K562 (cell line): ENCODE data around the gene PRR29. TPM values are rescaled to one million over a fixed set of nuclear protein-coding genes. Genes with fewer than 3 reads are reported as not detected.

Experiments
- ATAC-seq: fragments of 200-7000 bp; cut with Tn5 transposase; 3 replicates; pipeline ENCODE4 v1.9.1; 2020; ENCODE audit warnings: moderate library complexity
- BruUV-seq: library from RNA; stranded (reverse); fragments of 400-500 nt; replicated peaks from 2 replicates; lab custom pipeline; 2021; lab: Mats Ljungman, UMichigan
- CTCF ChIA-PET: fragments of 300-600 bp; formaldehyde crosslinking; extraction: SDS; loops from one replicate; lab custom pipeline; 2021; ENCODE audit warnings: low intra/inter-chr PET ratio; lab: Yijun Ruan, JAX
- POLR2A ChIA-PET: fragments of 300-600, 350-650 bp; sonication (Branson Sonifier 250); formaldehyde crosslinking; extraction: SDS; loops from one replicate; lab custom pipeline; 2021; ENCODE audit warnings: antibody characterized with exemption, inconsistent platforms; lab: Yijun Ruan, JAX
- DNase-seq, 4 experiments: peaks; one replicate each; pipeline versions ENCODE4 v3.0.0 to v3.0.0-alpha.2; 2011 to 2018; ENCODE audit warnings: low spot score in 3 of 4, mixed read lengths in 3 of 4; ENCODE audit errors: extremely low read depth in 1 of 4
- FAIRE-seq: peaks from 2 replicates; lab custom pipeline; 2011; peaks lifted over from hg19 to GRCh38; lab: Jason Lieb, UNC
- H2AFZ ChIP-seq: 2 replicates; pipeline ENCODE4 v1.6.0; 2011; ENCODE audit warnings: low read depth, low read length, control low read depth, inconsistent platforms
- H3K27ac ChIP-seq: fragments of 200-600 bp; 3 replicates; pipeline ENCODE4 v1.8.0; 2011; ENCODE audit warnings: low read depth, mild to moderate bottlenecking, control low read depth, inconsistent platforms, low read length, moderate library complexity, mixed read lengths; ENCODE audit errors: extremely low read depth
- H3K27me3 ChIP-seq, 2 experiments: fragments of 300-600 bp in 1 of 2; 2 replicates in 1 of 2; 3 replicates in 1 of 2; pipeline versions ENCODE4 v1.6.0 to v1.8.0; 2011; ENCODE audit warnings: inconsistent platforms in 2 of 2, low read length in 2 of 2, mild to moderate bottlenecking in 1 of 2, mixed read lengths in 1 of 2, moderate library complexity in 1 of 2; ENCODE audit not compliant: control insufficient read depth in 2 of 2, insufficient read depth in 2 of 2
- H3K36me3 ChIP-seq: fragments of 300-600 bp; 3 replicates; pipeline ENCODE4 v1.8.0; 2011; ENCODE audit warnings: mild to moderate bottlenecking, low read length, inconsistent platforms; ENCODE audit not compliant: control insufficient read depth, insufficient read depth
- H3K4me1 ChIP-seq, 2 experiments: fragments of 200-600 bp in 1 of 2; replicated peaks in 1 of 2; 2 replicates in 1 of 2; 3 replicates in 1 of 2; pipeline versions ENCODE4 v1.5.1 to v1.8.0; 2011; ENCODE audit warnings: inconsistent platforms in 2 of 2, low read length in 2 of 2, mild to moderate bottlenecking in 1 of 2, mixed read lengths in 1 of 2, moderate library complexity in 1 of 2; ENCODE audit not compliant: control insufficient read depth in 2 of 2, insufficient read depth in 2 of 2
- H3K4me2 ChIP-seq: 2 replicates; pipeline ENCODE4 v1.6.1; 2011; ENCODE audit warnings: low read length, control low read depth, inconsistent platforms, mixed read lengths; ENCODE audit not compliant: insufficient read depth
- H3K4me3 ChIP-seq: fragments of 200-600 bp; sonication (generic), shearing (Covaris generic); 2 replicates; pipeline ENCODE4 v1.5.1; 2016; ENCODE audit warnings: control low read depth, inconsistent platforms
- H3K79me2 ChIP-seq: fragments of 200-600 bp; 3 replicates; pipeline ENCODE4 v1.8.0; 2011; ENCODE audit warnings: low read length, inconsistent platforms; ENCODE audit not compliant: control insufficient read depth, insufficient read depth
- H3K9ac ChIP-seq, 2 experiments: 2 replicates each; pipeline versions ENCODE4 v1.6.0 to v1.6.1; 2011; ENCODE audit warnings: low read depth in 2 of 2, low read length in 2 of 2, control low read depth in 1 of 2, inconsistent platforms in 1 of 2, mild to moderate bottlenecking in 1 of 2, mixed read lengths in 1 of 2; ENCODE audit not compliant: insufficient read depth in 1 of 2
- H3K9me1 ChIP-seq: one replicate; pipeline ENCODE4 v1.6.0; 2011; ENCODE audit warnings: inconsistent platforms, mild to moderate bottlenecking, low read length, moderate library complexity; ENCODE audit not compliant: control insufficient read depth, insufficient read depth
- H3K9me3 ChIP-seq: replicated peaks from 2 replicates; pipeline ENCODE4 v1.5.1; 2011; ENCODE audit warnings: low read depth, low read length, inconsistent platforms; ENCODE audit not compliant: control insufficient read depth, insufficient read depth
- H4K20me1 ChIP-seq: replicated peaks from 2 replicates; pipeline ENCODE4 v1.6.1; 2011; ENCODE audit warnings: low read length, inconsistent platforms, mixed read lengths; ENCODE audit not compliant: control insufficient read depth, insufficient read depth
- ARID4B ChIP-seq: sonication (generic); formaldehyde crosslinking; IDR thresholded peaks from 2 replicates; pipeline ENCODE4 v1.8.0; 2022; ENCODE audit warnings: mild to moderate bottlenecking, missing genetic modification reagents
- HNRNPH1 ChIP-seq: fragments of 200-400 bp; formaldehyde crosslinking; optimal IDR thresholded peaks from 2 replicates; pipeline ENCODE3; 2017; ENCODE audit warnings: low read depth, mild to moderate bottlenecking, low read length, moderate library complexity
- MAZ ChIP-seq, 2 experiments: fragments of 450-650 bp in 1 of 2; sonication (generic) in 1 of 2; formaldehyde crosslinking; IDR thresholded peaks in 1 of 2; conservative IDR thresholded peaks in 1 of 2; 2 replicates each; pipeline versions ENCODE4 v1.4.0 to v1.5.0; 2020; ENCODE audit warnings: mild to moderate bottlenecking in 1 of 2, missing genetic modification reagents in 1 of 2
- POLR2G ChIP-seq: fragments of 200-400 bp; formaldehyde crosslinking; IDR thresholded peaks from 2 replicates; pipeline ENCODE4 v1.6.1; 2017; ENCODE audit warnings: low read depth, mild to moderate bottlenecking, antibody characterized with exemption, low read length, moderate library complexity
- PTBP1 ChIP-seq: fragments of 200-400 bp; formaldehyde crosslinking; IDR thresholded peaks from 2 replicates; pipeline ENCODE4 v1.6.1; 2017; ENCODE audit warnings: low read depth, low read length
- RBFOX2 ChIP-seq: fragments of 200-400 bp; formaldehyde crosslinking; IDR thresholded peaks from 2 replicates; pipeline ENCODE4 v1.6.1; 2017; ENCODE audit warnings: low read depth, mild to moderate bottlenecking, low read length, moderate library complexity
- STAG1 ChIP-seq: sonication (generic); formaldehyde crosslinking; IDR thresholded peaks from 2 replicates; pipeline ENCODE4 v1.5.0; 2020; ENCODE audit warnings: missing genetic modification reagents, borderline replicate concordance
- XRCC3 ChIP-seq: fragments of 450-650 bp; IDR thresholded peaks from 2 replicates; pipeline ENCODE4 v1.6.1; 2017; ENCODE audit warnings: mild to moderate bottlenecking, moderate library complexity
- ZNF146 ChIP-seq: IDR thresholded peaks from one replicate; pipeline ENCODE4 v1.6.1; 2018; ENCODE audit warnings: missing compliant biosample characterization; ENCODE audit not compliant: unreplicated experiment
- whole genome bisulfite sequencing: fragments of 100-300 bp; shearing (Covaris generic); methylation state at CpG from one replicate; pipeline ENCODE4 v1.1.6; 2016; ENCODE audit warnings: low coverage, mixed read lengths; ENCODE audit not compliant: insufficient coverage; ENCODE audit errors: missing lambda C conversion rate; 5-methylcytosine and 5-hydroxymethylcytosine counted together
- in situ Hi-C: fragments of 300-500 bp; cut with MboI; formaldehyde crosslinking; loops from 4 replicates; pipeline ENCODE4 v1.15.0; 2018; ENCODE audit warnings: inconsistent platforms, mixed read lengths
- intact Hi-C: fragments of 100-400 bp; cut with micrococcal nuclease; formaldehyde crosslinking; loops from 2 replicates; pipeline ENCODE4 v1.14.2; 2022
- polyA plus RNA-seq, 8 experiments: library from polyadenylated mRNA; depleted of rRNA in 4 of 8; stranded (reverse) in 5 of 8; unstranded in 3 of 8; fragments of >200 nt; fragmentation: Nextera tagmentation in 2 of 8; fragmentation: Illumina TruSeq in 1 of 8; extraction: Ambion mirVana in 2 of 8; extraction: Trizol in 1 of 8; gene quantifications; 2 replicates each; pipeline versions ENCODE4 v1.2.1 to v1.2.3, GENCODE V29; 2011 to 2014; ENCODE audit warnings: inconsistent platforms in 1 of 8, missing spikeins in 1 of 8
- total RNA-seq, 7 experiments: library from RNA; depleted of rRNA in 6 of 7; stranded (reverse); fragments of >200 nt in 6 of 7; fragmentation: Illumina TruSeq in 2 of 7; extraction: Trizol in 2 of 7; gene quantifications; 2 replicates each; pipeline versions ENCODE4 v1.2.1 to v1.2.3, GENCODE V29; 2011 to 2021; ENCODE audit warnings: low replicate concordance in 1 of 7

PRR29 gene
- total and polyA plus RNA-seq, 9 of the 15 experiments (the other 6 are each of a cell fraction or from before 2014, with no cell fraction given) = 0.08 to 0.58 (median 0.15) TPM; not detected in 5

DNA sequence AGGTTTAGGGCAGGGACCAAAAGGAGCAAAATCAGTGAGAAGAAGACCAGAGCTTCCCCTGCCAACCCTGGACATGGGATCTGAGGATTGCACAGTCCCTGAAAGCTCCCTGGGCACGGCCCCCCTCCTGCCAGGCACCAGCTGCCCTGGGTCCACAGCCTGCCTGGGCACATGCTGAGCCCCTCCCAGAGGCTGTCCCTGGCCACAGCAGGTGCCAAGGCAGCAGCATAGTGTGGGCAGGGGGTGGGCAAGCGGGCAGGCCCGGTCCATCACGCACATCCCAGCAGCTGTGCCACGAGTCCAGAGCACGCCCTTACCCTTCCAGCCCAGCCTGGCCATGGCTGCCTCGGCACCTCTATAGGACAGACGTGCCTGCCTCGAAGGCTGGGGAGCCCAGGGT, 38.1 kb upstream of the PRR29 start:
- CTCF ChIA-PET = no interaction called here
- H3K36me3 ChIP-seq = no peaks in the 10 kb centered on the region
- POLR2A ChIA-PET = no interaction called here
- peaks cover 2% of the 10 kb centered on the region for H3K9me1 ChIP-seq
- H3K79me2 ChIP-seq = no peaks in the 10 kb centered on the region
- H3K27me3 ChIP-seq = 0 out of 5 replicates have a peak, but pooled peaks cover 0 to 3% of the 10 kb centered on the region in 2 experiments
- TF ChIP-seq RBFOX2 (peak; percentile 42; the same call in 1 of the 2 replicates), MAZ (CRISPR knock-in tag; conservative IDR thresholded peaks at IDR 0.05 in 1 of 2, IDR thresholded peaks at IDR 0.05 in 1 of 2) (no peak), PTBP1 (no peak), POLR2G (peak; percentile 32; the same call in 1 of the 2 replicates)
- H3K4me2 ChIP-seq = 0 out of 2 replicates have a peak overlapping the region, but pooled peaks have one; percentile 89
- H4K20me1 ChIP-seq = no peaks in the 10 kb centered on the region
- 52% methylated on average over 6 of the region's 9 CpGs for WGBS
- H3K4me1 ChIP-seq = peaks cover 15 to 26% of the 10 kb centered on the region in 2 experiments
- no peak overlapping the region for H2AFZ ChIP-seq
- in situ Hi-C loops = no loop called here
- no peak for FAIRE-seq
- no peak for DNase-seq
- no peak for ATAC-seq
- BruUV-seq = no TSS peak
- H3K4me3 ChIP-seq = no peak overlapping the region
- intact Hi-C loops = no loop called here
- peak overlapping the region; percentile 17 to 66; a peak in 3 of 4 replicates for H3K9ac ChIP-seq
- H3K27ac ChIP-seq = no peak overlapping the region
- no peaks in the 10 kb centered on the region for H3K9me3 ChIP-seq

DNA sequence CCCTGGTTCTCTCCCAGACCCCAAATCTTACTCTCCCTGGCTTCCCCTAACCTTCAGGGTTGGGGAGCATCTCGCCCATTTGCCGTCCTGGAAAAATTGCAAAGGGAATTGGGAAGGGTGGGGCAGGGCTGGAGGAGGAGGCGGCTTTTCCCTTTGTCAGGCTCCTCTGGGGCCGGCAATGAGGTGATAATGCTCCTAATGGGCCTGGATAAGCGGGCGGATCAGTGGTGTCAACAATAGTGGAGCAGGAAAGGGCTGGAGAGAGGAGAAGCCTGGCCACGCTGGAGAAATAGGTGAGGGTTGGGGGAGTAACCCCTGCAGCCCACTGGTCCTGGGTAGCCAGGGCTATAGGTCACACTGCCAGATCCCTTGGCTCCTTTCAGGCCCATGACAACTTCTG, 37.7 kb upstream of the PRR29 start:
- Histone ChIP-seq H3K4me3 (peak overlapping the region; percentile 23; the same call in 1 of the 2 replicates), H3K4me1 (peaks cover 15 to 26% of the 10 kb centered on the region in 2 experiments), H3K9me3 (no peaks in the 10 kb centered on the region), H3K4me2 (peak overlapping the region; percentile 89), H3K36me3 (no peaks in the 10 kb centered on the region), H3K79me2 (no peaks in the 10 kb centered on the region), H3K9ac (peak overlapping the region; percentile 17 to 66; a peak in 3 of 4 replicates), H3K27ac (no peak overlapping the region; the same call in 2 of the 3 replicates), H3K9me1 (peaks cover 2% of the 10 kb centered on the region), H4K20me1 (no peaks in the 10 kb centered on the region), H2AFZ (no peak overlapping the region), H3K27me3 (0 out of 5 replicates have a peak, but pooled peaks cover 0 to 3% of the 10 kb centered on the region in 2 experiments)
- ChIA-PET CTCF (no interaction called here), POLR2A (no interaction called here)
- ATAC-seq (no peak), DNase-seq (no peak), FAIRE-seq (no peak)
- 21% methylated on average over 7 of the region's 7 CpGs for WGBS
- BruUV-seq = TSS peak; percentile 62
- in situ Hi-C loops (no loop called here), intact Hi-C loops (no loop called here)
- no peak for TF ChIP-seq ZNF146 (CRISPR knock-in tag)
- TF ChIP-seq XRCC3 = no peak
- TF ChIP-seq STAG1 (CRISPR knock-in tag) = no peak
- peak; percentile 29; the same call in 1 of the 2 replicates for TF ChIP-seq ARID4B (CRISPR knock-in tag)
- TF ChIP-seq HNRNPH1 = no peak
